ENCODE data around the gene ZNF786. TPM values are rescaled to one million over a fixed set of nuclear protein-coding genes. Genes with fewer than 3 reads are reported as not detected.
A peak's percentile ranks its signal among the peaks of the same experiment; 100 is the strongest.

The ZNF786 gene
- total and polyA plus RNA-seq, 10 of the 15 experiments (the other 5 are each of a cell fraction or from before 2014, with no cell fraction given) = 0.47 to 7.0 (median 4.2) TPM

DNA sequence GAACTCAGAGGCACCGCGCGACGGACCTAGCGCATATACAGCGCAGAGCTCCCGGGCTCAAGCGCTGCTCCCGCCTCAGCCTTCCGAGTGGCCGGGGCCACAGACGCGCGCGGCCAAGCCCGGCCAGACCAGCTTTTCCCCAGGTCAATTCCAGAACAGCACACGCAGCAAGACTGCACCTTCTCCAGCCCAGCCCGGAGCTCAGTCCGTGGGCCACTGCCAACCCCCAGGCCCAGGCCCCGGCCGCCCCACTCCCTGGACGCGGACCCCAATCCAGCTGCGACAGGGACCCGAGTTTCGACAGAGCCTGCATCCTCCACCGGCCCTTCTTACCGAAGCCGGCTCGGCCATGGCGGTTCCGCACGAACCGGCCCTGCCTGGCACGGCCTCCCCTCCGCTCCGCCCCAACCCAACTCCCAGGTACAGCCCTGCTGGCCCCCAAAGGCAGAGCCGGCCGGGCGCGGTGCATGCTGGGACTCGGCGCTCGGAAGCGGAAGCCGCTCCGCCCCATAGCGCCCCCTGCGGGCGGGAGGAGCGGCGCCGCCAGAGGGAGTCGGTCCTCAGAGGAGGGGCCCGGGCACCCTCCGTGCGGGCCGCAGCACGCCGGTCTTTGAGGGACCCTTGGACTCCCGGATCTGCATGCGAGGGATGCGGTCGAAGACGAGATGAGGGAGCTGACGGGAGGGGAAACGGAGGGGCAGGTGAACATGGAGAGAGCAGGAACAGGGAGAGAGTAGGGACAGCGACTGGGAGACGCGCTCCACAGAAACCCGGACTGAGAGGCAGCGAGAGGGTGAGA lies 35.5 kb upstream of the ZNF786 start, which contains the start of gene ZNF425 (continued):
- TF ChIP-seq, protein P1, sequence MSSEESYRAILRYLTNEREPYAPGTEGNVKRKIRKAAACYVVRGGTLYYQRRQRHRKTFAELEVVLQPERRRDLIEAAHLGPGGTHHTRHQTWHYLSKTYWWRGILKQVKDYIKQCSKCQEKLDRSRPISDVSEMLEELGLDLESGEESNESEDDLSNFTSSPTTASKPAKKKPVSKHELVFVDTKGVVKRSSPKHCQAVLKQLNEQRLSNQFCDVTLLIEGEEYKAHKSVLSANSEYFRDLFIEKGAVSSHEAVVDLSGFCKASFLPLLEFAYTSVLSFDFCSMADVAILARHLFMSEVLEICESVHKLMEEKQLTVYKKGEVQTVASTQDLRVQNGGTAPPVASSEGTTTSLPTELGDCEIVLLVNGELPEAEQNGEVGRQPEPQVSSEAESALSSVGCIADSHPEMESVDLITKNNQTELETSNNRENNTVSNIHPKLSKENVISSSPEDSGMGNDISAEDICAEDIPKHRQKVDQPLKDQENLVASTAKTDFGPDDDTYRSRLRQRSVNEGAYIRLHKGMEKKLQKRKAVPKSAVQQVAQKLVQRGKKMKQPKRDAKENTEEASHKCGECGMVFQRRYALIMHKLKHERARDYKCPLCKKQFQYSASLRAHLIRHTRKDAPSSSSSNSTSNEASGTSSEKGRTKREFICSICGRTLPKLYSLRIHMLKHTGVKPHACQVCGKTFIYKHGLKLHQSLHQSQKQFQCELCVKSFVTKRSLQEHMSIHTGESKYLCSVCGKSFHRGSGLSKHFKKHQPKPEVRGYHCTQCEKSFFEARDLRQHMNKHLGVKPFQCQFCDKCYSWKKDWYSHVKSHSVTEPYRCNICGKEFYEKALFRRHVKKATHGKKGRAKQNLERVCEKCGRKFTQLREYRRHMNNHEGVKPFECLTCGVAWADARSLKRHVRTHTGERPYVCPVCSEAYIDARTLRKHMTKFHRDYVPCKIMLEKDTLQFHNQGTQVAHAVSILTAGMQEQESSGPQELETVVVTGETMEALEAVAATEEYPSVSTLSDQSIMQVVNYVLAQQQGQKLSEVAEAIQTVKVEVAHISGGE (CRISPR knock-in tag; IDR thresholded peaks at IDR 0.05) = no peak
- TF ChIP-seq ZNF384 (IDR thresholded peaks at IDR 0.05; ENCODE audit: borderline replicate concordance, low read depth, low read length) (0 out of 2 replicates have a peak, but pooled peaks have one; percentile 19), EP300 (IDR thresholded peaks at IDR 0.05; ENCODE audit: borderline replicate concordance in 1 of 2, control insufficient read depth in 1 of 2, low read depth in 2 of 2, low read length in 2 of 2) (no peak), EGR1 (IDR thresholded peaks at IDR 0.05; ENCODE audit: borderline replicate concordance in 1 of 2, low read depth in 2 of 2, low read length in 2 of 2) (peak in 1 of 2 experiments; percentile 62; a peak in 1 of 3 replicates), TCF7 (IDR thresholded peaks at IDR 0.05; ENCODE audit: borderline replicate concordance) (no peak), MXI1 (IDR thresholded peaks at IDR 0.05; ENCODE audit: low read depth, low read length) (peak; percentile 70), SMAD5 (IDR thresholded peaks at IDR 0.05; ENCODE audit: low read depth) (peak; percentile 86; the same call in 1 of the 2 replicates), YY1 (IDR thresholded peaks at IDR 0.05; ENCODE audit: low read depth, low read length) (peak; percentile 91), IRF4 (IDR thresholded peaks at IDR 0.05; ENCODE audit: low read depth, low read length) (no peak; the same call in 1 of the 2 replicates), POLR2A (IDR thresholded peaks at IDR 0.05; ENCODE audit: low read depth, low read length) (peak; percentile 99)
- TF ChIP-seq, protein P2, sequence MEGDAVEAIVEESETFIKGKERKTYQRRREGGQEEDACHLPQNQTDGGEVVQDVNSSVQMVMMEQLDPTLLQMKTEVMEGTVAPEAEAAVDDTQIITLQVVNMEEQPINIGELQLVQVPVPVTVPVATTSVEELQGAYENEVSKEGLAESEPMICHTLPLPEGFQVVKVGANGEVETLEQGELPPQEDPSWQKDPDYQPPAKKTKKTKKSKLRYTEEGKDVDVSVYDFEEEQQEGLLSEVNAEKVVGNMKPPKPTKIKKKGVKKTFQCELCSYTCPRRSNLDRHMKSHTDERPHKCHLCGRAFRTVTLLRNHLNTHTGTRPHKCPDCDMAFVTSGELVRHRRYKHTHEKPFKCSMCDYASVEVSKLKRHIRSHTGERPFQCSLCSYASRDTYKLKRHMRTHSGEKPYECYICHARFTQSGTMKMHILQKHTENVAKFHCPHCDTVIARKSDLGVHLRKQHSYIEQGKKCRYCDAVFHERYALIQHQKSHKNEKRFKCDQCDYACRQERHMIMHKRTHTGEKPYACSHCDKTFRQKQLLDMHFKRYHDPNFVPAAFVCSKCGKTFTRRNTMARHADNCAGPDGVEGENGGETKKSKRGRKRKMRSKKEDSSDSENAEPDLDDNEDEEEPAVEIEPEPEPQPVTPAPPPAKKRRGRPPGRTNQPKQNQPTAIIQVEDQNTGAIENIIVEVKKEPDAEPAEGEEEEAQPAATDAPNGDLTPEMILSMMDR (IDR thresholded peaks at IDR 0.05 in 2 of 3, conservative IDR thresholded peaks at IDR 0.05 in 1 of 3; ENCODE audit: control insufficient read depth in 2 of 3, extremely low read depth in 1 of 3, insufficient read depth in 1 of 3, low read depth in 3 of 3, low read length in 3 of 3) = peak; percentile 87 to 96 (median 92)
- TF ChIP-seq, protein P3, sequence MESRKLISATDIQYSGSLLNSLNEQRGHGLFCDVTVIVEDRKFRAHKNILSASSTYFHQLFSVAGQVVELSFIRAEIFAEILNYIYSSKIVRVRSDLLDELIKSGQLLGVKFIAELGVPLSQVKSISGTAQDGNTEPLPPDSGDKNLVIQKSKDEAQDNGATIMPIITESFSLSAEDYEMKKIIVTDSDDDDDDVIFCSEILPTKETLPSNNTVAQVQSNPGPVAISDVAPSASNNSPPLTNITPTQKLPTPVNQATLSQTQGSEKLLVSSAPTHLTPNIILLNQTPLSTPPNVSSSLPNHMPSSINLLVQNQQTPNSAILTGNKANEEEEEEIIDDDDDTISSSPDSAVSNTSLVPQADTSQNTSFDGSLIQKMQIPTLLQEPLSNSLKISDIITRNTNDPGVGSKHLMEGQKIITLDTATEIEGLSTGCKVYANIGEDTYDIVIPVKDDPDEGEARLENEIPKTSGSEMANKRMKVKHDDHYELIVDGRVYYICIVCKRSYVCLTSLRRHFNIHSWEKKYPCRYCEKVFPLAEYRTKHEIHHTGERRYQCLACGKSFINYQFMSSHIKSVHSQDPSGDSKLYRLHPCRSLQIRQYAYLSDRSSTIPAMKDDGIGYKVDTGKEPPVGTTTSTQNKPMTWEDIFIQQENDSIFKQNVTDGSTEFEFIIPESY (IDR thresholded peaks at IDR 0.05) = peak; percentile 46; the same call in 1 of the 2 replicates
